ENCODE measurements around the gene MBTPS1. TPM values are rescaled to one million over a fixed set of nuclear protein-coding genes. Genes with fewer than 3 reads are reported as not detected.

MBTPS1 gene
- polyA plus RNA-seq, 3 donors = 26.4 to 73.8 (median 28.0) TPM

- no peaks in the 10 kb centered on the region for H4K20me1 ChIP-seq (ENCODE audit: insufficient read depth, low read length)
- H3K4me2 ChIP-seq (replicated peaks; ENCODE audit: extremely low read depth, low read length, poor library complexity, severe bottlenecking) = no peak overlapping the region
- no peak overlapping the region for H3K9ac ChIP-seq (ENCODE audit: insufficient read depth, low read length, poor library complexity, severe bottlenecking)
- no peak for DNase-seq
- WGBS (ENCODE audit: insufficient coverage) = 86% methylated on average over 3 of the region's 10 CpGs
- Mint-ChIP-seq H3K36me3 (peaks cover 4 to 12% of the 10 kb centered on the region in 2 donors), H3K27me3 (ENCODE audit: low read depth in 3 of 3) (peaks cover 61 to 89% (median 70%) of the 10 kb centered on the region in 3 donors), H3K27ac (peak overlapping the region in 1 of 7 donors; percentile 0), H3K9me3 (peaks cover 22 to 37% (median 34%) of the 10 kb centered on the region in 7 donors), H3K4me1 (peaks cover 17% of the 10 kb centered on the region), H3K4me3 (peak overlapping the region in 1 of 2 donors; percentile 68)
- H3K4me3 ChIP-seq (replicated peaks in 1 of 3; ENCODE audit: low read depth in 2 of 3, low read length in 3 of 3) = no peak overlapping the region
- no peak overlapping the region for H3K27ac ChIP-seq (ENCODE audit: low read depth in 1 of 2, low read length in 2 of 2)
- H3K4me1 ChIP-seq (ENCODE audit: control insufficient read depth in 1 of 2, insufficient read depth in 2 of 2, low read length in 2 of 2) = peaks cover 13 to 14% of the 10 kb centered on the region in 2 donors
- H3K36me3 ChIP-seq (replicated peaks in 1 of 2; ENCODE audit: control insufficient read depth in 1 of 2, insufficient read depth in 2 of 2, low read length in 2 of 2) = no peaks in the 10 kb centered on the region
- H3K79me2 ChIP-seq (ENCODE audit: insufficient read depth, low read length) = no peaks in the 10 kb centered on the region
- TF ChIP-seq CTCF (IDR thresholded peaks at IDR 0.05) = no peak
- peaks cover 26 to 32% of the 10 kb centered on the region in 2 donors for H3K9me3 ChIP-seq (replicated peaks in 1 of 2; ENCODE audit: control insufficient read depth in 1 of 2, insufficient read depth in 1 of 2, low read length in 2 of 2)
- intact Hi-C loops (cut with micrococcal nuclease) = no loop called here
- peaks cover 0 to 49% of the 10 kb centered on the region in 2 donors for H3K27me3 ChIP-seq (ENCODE audit: control insufficient read depth in 2 of 2, insufficient read depth in 2 of 2, low read length in 2 of 2)
- H2AFZ ChIP-seq (ENCODE audit: insufficient read depth, low read depth, low read length, poor library complexity, severe bottlenecking) = no peak overlapping the region
Observed at GRCh38 chr16:84026606-84027005, 90.1 kb downstream of the MBTPS1 start.

GRCh38 chr16:84024854-84025253 is 91.9 kb downstream of the MBTPS1 start:
- Histone ChIP-seq H2AFZ (ENCODE audit: insufficient read depth, low read depth, low read length, poor library complexity, severe bottlenecking) (no peak overlapping the region), H3K4me1 (ENCODE audit: control insufficient read depth in 1 of 2, insufficient read depth in 2 of 2, low read length in 2 of 2) (peaks cover 12 to 13% of the 10 kb centered on the region in 2 donors), H3K36me3 (replicated peaks in 1 of 2; ENCODE audit: control insufficient read depth in 1 of 2, insufficient read depth in 2 of 2, low read length in 2 of 2) (no peaks in the 10 kb centered on the region), H3K9ac (ENCODE audit: insufficient read depth, low read length, poor library complexity, severe bottlenecking) (no peak overlapping the region), H3K4me2 (replicated peaks; ENCODE audit: extremely low read depth, low read length, poor library complexity, severe bottlenecking) (no peak overlapping the region), H3K27ac (ENCODE audit: low read depth in 1 of 2, low read length in 2 of 2) (no peak overlapping the region), H3K9me3 (replicated peaks in 1 of 2; ENCODE audit: control insufficient read depth in 1 of 2, insufficient read depth in 1 of 2, low read length in 2 of 2) (peaks cover 25 to 31% of the 10 kb centered on the region in 2 donors), H3K27me3 (ENCODE audit: control insufficient read depth in 2 of 2, insufficient read depth in 2 of 2, low read length in 2 of 2) (peaks cover 0 to 45% of the 10 kb centered on the region in 2 donors), H3K79me2 (ENCODE audit: insufficient read depth, low read length) (no peaks in the 10 kb centered on the region), H4K20me1 (ENCODE audit: insufficient read depth, low read length) (no peaks in the 10 kb centered on the region), H3K4me3 (replicated peaks in 1 of 3; ENCODE audit: low read depth in 2 of 3, low read length in 3 of 3) (no peak overlapping the region)
- Mint-ChIP-seq H3K4me1 (peaks cover 13% of the 10 kb centered on the region), H3K9me3 (peaks cover 13 to 36% (median 29%) of the 10 kb centered on the region in 7 donors), H3K27ac (no peak overlapping the region), H3K36me3 (no peaks in the 10 kb centered on the region), H3K27me3 (ENCODE audit: low read depth in 3 of 3) (peaks cover 53 to 83% (median 65%) of the 10 kb centered on the region in 3 donors), H3K4me3 (peak overlapping the region in 1 of 2 donors; percentile 19)
- 84% methylated on average over 9 of the region's 9 CpGs for WGBS (ENCODE audit: insufficient coverage)
- DNase-seq = no peak
- intact Hi-C loops (cut with micrococcal nuclease) = no loop called here
- no peak for TF ChIP-seq CTCF (IDR thresholded peaks at IDR 0.05)

Measured in CD14-positive monocyte (primary cell).